Measurements from ENCODE around the gene RGMB. TPM values are rescaled to one million over a fixed set of nuclear protein-coding genes. Genes with fewer than 3 reads are reported as not detected.

RGMB gene
- total RNA-seq, 4 donors from 2014 or later, result 2.8 to 22.3 (median 12.9) TPM

GRCh38 chr5:98807806-98808205, 34.3 kb downstream of the RGMB start:
- Histone ChIP-seq H3K27ac (no peak overlapping the region), H3K9me3 (peaks cover 0 to 5% of the 10 kb centered on the region in 2 donors), H3K4me1 (no peaks in the 10 kb centered on the region), H3K4me3 (no peak overlapping the region), H3K27me3 (no peaks in the 10 kb centered on the region), H3K36me3 (no peaks in the 10 kb centered on the region)
- TF ChIP-seq CTCF (IDR thresholded peaks at IDR 0.05) (no peak), POLR2A (IDR thresholded peaks at IDR 0.05) (no peak)
- DNase-seq, result no peak
- intact Hi-C loops (cut with DNase I; ENCODE audit: low total_unique reads), result no loop called here

- intact Hi-C loops (cut with DNase I; ENCODE audit: low total_unique reads), result no loop called here
- Histone ChIP-seq H3K4me3 (no peak overlapping the region), H3K4me1 (no peaks in the 10 kb centered on the region), H3K36me3 (no peaks in the 10 kb centered on the region), H3K27me3 (no peaks in the 10 kb centered on the region), H3K27ac (no peak overlapping the region), H3K9me3 (peaks cover 0 to 3% of the 10 kb centered on the region in 2 donors)
- TF ChIP-seq CTCF (IDR thresholded peaks at IDR 0.05) (no peak), POLR2A (IDR thresholded peaks at IDR 0.05) (no peak)
- DNase-seq, result no peak
Measured at GRCh38 chr5:98810206-98810605, 36.7 kb downstream of the RGMB start.

GRCh38 chr5:98813755-98814154, 40.3 kb downstream of the RGMB start:
- TF ChIP-seq CTCF (IDR thresholded peaks at IDR 0.05), result no peak
- no peak for TF ChIP-seq POLR2A (IDR thresholded peaks at IDR 0.05)

GRCh38 chr5:98816582-98817222, 43.2 kb downstream of the RGMB start:
- H3K9me3 ChIP-seq, result no peaks in the 10 kb centered on the region
- no peaks in the 10 kb centered on the region for H3K36me3 ChIP-seq
- intact Hi-C loops (cut with DNase I; ENCODE audit: low total_unique reads), result no loop called here

More at GRCh38 chr5:98813755-98814154, 40.3 kb downstream of the RGMB start:
- no peaks in the 10 kb centered on the region for H3K4me1 ChIP-seq
- H3K27me3 ChIP-seq, result no peaks in the 10 kb centered on the region
- H3K9me3 ChIP-seq, result no peaks in the 10 kb centered on the region
- DNase-seq, result no peak
- H3K27ac ChIP-seq, result no peak overlapping the region
- intact Hi-C loops (cut with DNase I; ENCODE audit: low total_unique reads), result no loop called here
- H3K4me3 ChIP-seq, result no peak overlapping the region
- H3K36me3 ChIP-seq, result no peaks in the 10 kb centered on the region

More at GRCh38 chr5:98816582-98817222, 43.2 kb downstream of the RGMB start:
- Histone ChIP-seq H3K27ac (no peak overlapping the region), H3K4me3 (no peak overlapping the region), H3K27me3 (no peaks in the 10 kb centered on the region), H3K4me1 (no peaks in the 10 kb centered on the region)
- TF ChIP-seq CTCF (IDR thresholded peaks at IDR 0.05), result no peak
- no peak for TF ChIP-seq POLR2A (IDR thresholded peaks at IDR 0.05)
- DNase-seq, result no peak
